Neural progenitor cell (in vitro differentiated cells): ENCODE results near the gene KRT5.

Experiments used
- EZH2 ChIP-seq: fragments of 200-600 bp; sonication (generic); IDR thresholded peaks from 2 replicates; pipeline ENCODE4 v1.6.1; 2017; ENCODE audit warnings: antibody characterized with exemption, mild to moderate bottlenecking, moderate library complexity
- EZH2phosphoT487 ChIP-seq: fragments of 200-600 bp; sonication (generic); IDR thresholded peaks from 2 replicates; pipeline ENCODE4 v1.6.1; 2017; ENCODE audit warnings: antibody characterized with exemption
- TF ChIP-seq, protein P1 (sequence below): fragments of 200-600 bp; sonication (generic); IDR thresholded peaks from 2 replicates; pipeline ENCODE4 v1.5.1; 2017; ENCODE audit warnings: antibody characterized with exemption, mild to moderate bottlenecking

DNA sequence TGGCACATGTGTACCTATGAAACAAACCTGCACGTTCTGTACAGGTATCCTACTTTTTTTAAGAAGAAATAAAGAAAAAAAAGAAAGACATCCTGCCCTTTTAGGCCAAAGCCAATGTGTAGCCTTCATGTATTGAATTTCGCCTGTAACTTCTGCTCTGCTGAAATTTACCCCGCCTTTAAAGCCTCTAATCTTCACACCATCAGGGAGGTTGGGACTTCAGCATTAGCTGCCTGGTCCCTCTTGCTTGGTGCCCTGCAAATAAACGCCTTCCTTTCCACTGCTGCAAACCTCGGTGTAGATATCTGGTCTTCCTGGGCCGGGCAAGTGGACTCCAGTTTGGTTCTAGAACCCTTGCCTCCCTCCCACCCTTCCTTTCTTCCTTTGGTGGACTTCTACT is 35.4 kb upstream of the KRT5 start:
- TF ChIP-seq, protein P1, sequence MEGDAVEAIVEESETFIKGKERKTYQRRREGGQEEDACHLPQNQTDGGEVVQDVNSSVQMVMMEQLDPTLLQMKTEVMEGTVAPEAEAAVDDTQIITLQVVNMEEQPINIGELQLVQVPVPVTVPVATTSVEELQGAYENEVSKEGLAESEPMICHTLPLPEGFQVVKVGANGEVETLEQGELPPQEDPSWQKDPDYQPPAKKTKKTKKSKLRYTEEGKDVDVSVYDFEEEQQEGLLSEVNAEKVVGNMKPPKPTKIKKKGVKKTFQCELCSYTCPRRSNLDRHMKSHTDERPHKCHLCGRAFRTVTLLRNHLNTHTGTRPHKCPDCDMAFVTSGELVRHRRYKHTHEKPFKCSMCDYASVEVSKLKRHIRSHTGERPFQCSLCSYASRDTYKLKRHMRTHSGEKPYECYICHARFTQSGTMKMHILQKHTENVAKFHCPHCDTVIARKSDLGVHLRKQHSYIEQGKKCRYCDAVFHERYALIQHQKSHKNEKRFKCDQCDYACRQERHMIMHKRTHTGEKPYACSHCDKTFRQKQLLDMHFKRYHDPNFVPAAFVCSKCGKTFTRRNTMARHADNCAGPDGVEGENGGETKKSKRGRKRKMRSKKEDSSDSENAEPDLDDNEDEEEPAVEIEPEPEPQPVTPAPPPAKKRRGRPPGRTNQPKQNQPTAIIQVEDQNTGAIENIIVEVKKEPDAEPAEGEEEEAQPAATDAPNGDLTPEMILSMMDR = no peak
- TF ChIP-seq EZH2 (no peak), EZH2phosphoT487 (no peak)
